NCI-H1417 (cell line): ENCODE results near the gene MYL3.

ENCODE experiments used
- DNase-seq, 3 experiments: peaks; one replicate each; lab custom pipeline; 2025; lab: John Stamatoyannopoulos, UW

The MYL3 gene

GRCh38 chr3:46851364-46852333 is 11.6 kb downstream of the MYL3 start:
- DNase-seq, result no peak

- no peak for DNase-seq
These were observed 12.8 kb downstream of the MYL3 start for GRCh38 chr3:46850468-46850779.

- DNase-seq, result no peak
These were observed 13.4 kb downstream of the MYL3 start for GRCh38 chr3:46849686-46850467.

- no peak for DNase-seq
These were observed 14.1 kb downstream of the MYL3 start for GRCh38 chr3:46849045-46849631.

GRCh38 chr3:46848271-46849044 is 14.8 kb downstream of the MYL3 start:
- DNase-seq, result no peak

GRCh38 chr3:46847744-46848143 is 15.5 kb downstream of the MYL3 start:
- DNase-seq, result no peak

GRCh38 chr3:46846624-46847542 is 16.4 kb downstream of the MYL3 start:
- DNase-seq, result no peak

- DNase-seq, result no peak
These were observed 17.2 kb downstream of the MYL3 start for GRCh38 chr3:46845860-46846623.

GRCh38 chr3:46845397-46845859 is 17.8 kb downstream of the MYL3 start:
- DNase-seq, result no peak

- DNase-seq, result no peak
These were observed 18.3 kb downstream of the MYL3 start for GRCh38 chr3:46844881-46845312.

- DNase-seq, result no peak
These were observed 18.8 kb downstream of the MYL3 start for GRCh38 chr3:46844397-46844796.

GRCh38 chr3:46843508-46843907 is 19.7 kb downstream of the MYL3 start:
- DNase-seq, result no peak

GRCh38 chr3:46840491-46840890 is 22.8 kb downstream of the MYL3 start:
- DNase-seq, result no peak

GRCh38 chr3:46838301-46838700 is 24.9 kb downstream of the MYL3 start:
- no peak for DNase-seq

GRCh38 chr3:46835491-46835890 is 27.8 kb downstream of the MYL3 start:
- DNase-seq, result no peak

- no peak for DNase-seq
These were observed 28.2 kb downstream of the MYL3 start for GRCh38 chr3:46835054-46835453.

GRCh38 chr3:46833346-46834300 is 29.6 kb downstream of the MYL3 start:
- DNase-seq, result no peak

- no peak for DNase-seq
These were observed 31.4 kb downstream of the MYL3 start for GRCh38 chr3:46831841-46832240.

GRCh38 chr3:46831316-46831715 is 31.9 kb downstream of the MYL3 start:
- DNase-seq, result no peak
